HG03521 (cell line): Measurements from ENCODE around the gene CLCN6.

ENCODE experiments used
- ATAC-seq: cut with Tn5 transposase; IDR thresholded peaks from one replicate; pipeline ENCODE4 v1.9.1; 2021; ENCODE audit warnings: mild to moderate bottlenecking, moderate library complexity; ENCODE audit not compliant: unreplicated experiment

CLCN6 gene

GRCh38 chr1:11847667-11848372, 41.8 kb downstream of the CLCN6 start, which contains the start of gene NPPA:
NPPA (minus strand) TSS chr1:11847783; CDS start chr1:11847684, 99 bp downstream.
- no peak for ATAC-seq

GRCh38 chr1:11848373-11848700, 42.3 kb downstream of the CLCN6 start:
- ATAC-seq: no peak

DNA sequence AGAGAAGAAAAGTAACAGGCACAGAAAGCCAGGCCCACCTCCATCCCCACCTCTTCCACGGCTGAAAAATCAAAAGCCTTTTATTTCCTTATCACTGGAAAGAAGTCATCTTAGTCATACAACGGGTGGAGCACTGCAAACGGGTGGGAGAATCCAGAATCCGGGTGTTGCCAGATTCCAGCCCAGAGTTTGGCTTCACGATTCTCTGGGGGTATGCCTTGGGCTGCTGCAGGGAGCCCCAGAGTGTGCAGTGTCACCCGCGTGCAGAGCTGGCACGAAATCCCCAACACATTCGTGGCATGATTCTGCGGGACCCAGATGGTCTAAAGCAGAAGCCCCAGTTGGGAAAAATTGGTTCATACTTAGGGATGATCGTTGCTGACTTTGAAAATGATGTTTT, 44.2 kb downstream of the CLCN6 start:
- no peak for ATAC-seq

DNA sequence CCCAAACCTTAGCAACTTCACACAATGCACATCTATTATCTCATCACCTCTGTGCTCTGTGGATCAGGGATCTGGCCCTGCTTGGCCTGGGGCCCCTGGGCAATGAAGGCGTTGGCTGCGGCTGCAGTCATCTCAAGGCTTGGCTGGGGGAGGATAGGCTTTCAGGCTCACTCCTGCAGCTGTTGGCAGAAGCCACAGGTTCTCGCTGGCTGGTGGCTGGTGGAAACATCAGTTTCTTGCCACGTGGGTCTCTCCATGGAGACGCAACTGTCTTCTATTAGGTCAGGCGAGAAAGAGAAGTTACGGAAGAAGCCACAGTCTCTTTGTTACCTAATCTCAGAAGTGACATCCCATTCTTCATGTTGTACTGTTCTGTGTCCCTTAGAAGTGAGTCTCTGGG, 45.2 kb downstream of the CLCN6 start:
- ATAC-seq: no peak

- ATAC-seq: no peak
Measured at GRCh38 chr1:11854519-11854918, 48.5 kb downstream of the CLCN6 start.

DNA sequence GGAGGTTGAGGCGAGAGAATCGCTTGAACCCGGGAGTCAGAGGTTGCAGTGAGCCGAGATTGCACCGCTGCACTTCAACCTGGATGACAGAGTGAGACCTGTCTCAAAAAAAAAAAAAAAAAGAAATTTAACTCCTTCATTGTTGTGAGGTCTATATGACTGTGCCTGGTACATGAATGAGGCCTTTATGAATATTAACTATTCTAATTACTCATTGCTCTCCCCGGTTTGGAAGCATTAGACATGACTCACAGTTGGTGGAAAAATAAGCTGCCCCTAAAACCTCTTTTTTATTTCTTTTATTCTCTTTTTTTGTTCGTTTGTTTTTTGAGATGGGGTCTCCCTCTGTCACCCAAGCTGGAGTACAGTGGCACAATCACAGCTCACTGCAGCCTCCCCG, 49.4 kb downstream of the CLCN6 start:
- ATAC-seq: no peak

DNA sequence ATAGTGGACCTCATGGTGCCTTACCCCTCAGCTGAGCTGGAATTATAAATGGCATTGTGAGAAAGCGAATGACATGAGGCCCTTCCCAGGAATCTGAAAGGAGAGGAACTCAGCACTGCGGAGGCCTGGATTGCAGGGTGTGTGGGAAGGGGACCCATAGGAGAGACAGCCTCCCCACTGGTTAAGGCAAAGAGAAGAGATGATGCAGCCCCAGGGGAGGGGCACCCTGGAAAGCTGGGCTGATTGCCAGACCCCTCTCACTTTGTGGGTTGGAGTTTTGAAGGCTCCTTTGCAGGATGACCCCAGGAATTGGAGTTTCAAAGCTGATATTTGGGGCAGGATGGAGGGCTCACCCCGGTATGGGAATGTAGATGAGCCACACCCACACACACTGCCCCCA, 50.7 kb downstream of the CLCN6 start:
- no peak for ATAC-seq

DNA sequence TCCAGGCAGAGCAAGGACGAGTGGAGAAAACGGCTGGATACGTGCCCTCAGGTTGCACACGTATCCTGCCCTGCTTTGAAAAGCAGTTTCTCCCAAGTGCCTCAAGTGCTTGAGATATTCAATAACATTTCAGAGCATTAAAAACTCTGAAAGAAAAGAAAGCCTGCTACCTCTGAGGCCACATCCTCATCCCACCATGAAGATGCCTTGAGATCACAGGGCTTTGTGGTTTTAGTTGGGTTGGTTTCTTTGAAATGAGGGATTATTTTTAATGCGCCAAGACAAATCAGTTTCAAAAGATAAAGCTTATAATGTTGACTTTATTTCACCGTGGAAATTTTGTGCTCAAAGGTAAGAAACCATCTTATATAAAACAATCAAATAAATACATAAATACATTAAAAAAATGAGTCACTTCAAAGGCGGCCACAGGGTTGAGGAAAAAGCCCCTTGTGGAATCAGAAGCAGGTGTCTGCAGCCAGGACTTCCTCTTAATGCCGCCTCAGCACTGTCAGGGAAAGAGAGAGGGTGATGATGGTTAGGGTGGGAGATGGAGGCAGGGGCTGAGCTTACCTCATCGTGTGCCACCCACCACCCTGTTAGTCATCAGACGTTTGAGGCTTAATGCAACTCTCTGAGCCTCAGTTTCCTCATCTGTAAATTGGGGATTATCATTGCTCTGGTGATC, 51.3 kb downstream of the CLCN6 start:
- no peak for ATAC-seq

DNA sequence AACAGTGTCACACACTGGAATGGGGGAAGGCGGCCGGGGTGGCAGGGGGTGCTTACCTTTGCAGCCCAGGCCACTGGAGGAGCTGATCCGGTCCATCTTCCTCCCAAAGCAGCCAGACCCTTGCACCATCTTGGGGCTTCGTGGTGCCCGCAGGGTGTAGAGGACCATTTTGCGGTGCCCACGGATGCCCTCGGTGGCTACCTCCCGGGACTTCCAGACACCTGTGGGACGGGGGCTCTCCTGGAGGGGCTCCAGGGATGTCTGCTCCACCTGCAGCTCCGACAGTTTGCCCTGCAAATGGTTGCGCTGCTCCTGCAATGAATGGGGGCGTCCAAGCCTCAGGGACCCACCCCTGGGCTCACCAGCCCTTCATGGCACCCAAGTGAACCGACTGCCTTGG, 52.2 kb downstream of the CLCN6 start:
- ATAC-seq: no peak

DNA sequence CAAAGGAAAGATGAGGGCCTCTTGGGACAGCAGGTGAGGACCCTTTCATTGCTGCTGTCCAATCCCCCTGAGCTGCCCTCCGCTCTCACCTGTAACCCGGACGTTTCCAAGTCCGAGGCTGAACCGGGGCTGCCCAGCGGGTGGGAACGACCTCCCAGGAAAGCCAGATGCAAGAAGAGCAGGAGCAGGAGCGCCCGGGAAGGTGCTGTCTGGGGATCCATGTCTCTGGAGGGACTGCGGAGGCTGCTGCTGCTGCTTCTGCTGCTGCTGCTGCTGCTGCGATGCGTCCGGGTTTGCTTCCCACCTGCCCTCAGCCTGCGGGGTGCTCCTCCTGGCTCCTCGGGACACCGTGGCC, 52.6 kb downstream of the CLCN6 start, which contains the start of gene NPPB:
Gene NPPB, minus strand, starts transcription at position 333 of the 355 bp plus-strand sequence. Its CDS starts 112 bp downstream, at position 221.
- no peak for ATAC-seq

- no peak for ATAC-seq
Measured at GRCh38 chr1:11858968-11859871, 53.2 kb downstream of the CLCN6 start.

GRCh38 chr1:11860083-11860482, 54.1 kb downstream of the CLCN6 start:
- no peak for ATAC-seq

- no peak for ATAC-seq
Measured at GRCh38 chr1:11860587-11860986, 54.6 kb downstream of the CLCN6 start.

GRCh38 chr1:11862890-11863289, 56.9 kb downstream of the CLCN6 start:
- no peak for ATAC-seq

DNA sequence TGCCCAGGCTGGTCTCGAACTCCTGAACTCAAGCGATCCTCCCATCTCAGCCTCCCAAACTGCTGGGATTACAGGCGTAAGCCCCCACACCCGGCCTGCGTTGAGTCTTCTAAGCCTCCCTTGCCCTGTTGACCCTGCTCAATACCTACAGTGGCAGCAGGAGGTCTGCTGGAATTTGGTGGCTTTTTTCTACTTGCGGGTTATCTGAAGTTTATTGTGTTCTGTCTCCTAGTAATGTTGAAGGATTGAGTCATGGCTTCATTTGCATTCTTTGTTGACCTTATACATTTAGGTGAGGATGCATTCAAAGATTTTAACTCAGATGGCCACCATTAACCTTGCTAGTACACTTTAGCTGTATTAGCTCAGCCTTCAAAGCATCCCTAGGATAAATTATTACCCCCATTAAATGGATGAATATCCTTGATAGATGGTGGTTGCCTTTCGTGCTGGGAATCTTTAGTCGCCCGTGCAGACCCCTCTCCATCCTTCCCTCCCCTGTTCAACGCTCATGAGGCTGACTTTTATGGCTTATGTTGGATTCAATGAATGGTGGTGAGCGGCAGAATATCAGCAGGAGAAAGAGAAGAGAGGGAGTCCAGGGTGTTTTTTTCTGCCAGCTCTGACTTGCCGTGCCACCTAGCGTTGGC, 62.5 kb downstream of the CLCN6 start:
- ATAC-seq: no peak

GRCh38 chr1:11869104-11869503, 63.1 kb downstream of the CLCN6 start:
- no peak for ATAC-seq

- no peak for ATAC-seq
Measured at GRCh38 chr1:11869650-11870207, 63.7 kb downstream of the CLCN6 start.

DNA sequence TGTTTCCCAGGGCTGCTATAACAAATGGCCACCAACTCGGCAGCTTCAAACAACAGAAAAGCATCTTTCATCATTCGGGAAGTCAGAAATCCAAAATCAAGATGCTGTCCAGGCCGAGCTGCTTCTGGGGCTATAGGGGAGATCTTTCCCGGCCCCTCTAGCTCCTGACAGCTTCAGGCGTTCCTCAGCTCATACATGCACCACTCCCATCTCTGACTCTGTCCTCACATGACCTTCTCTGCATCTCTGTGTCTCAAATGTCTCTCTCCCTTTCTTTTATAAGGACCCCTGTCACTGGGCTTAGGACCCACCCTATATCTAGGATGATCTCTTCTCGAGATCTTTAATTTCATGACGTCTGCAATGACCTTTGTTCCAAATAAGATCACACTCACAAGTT, 66.6 kb downstream of the CLCN6 start:
- ATAC-seq: no peak

DNA sequence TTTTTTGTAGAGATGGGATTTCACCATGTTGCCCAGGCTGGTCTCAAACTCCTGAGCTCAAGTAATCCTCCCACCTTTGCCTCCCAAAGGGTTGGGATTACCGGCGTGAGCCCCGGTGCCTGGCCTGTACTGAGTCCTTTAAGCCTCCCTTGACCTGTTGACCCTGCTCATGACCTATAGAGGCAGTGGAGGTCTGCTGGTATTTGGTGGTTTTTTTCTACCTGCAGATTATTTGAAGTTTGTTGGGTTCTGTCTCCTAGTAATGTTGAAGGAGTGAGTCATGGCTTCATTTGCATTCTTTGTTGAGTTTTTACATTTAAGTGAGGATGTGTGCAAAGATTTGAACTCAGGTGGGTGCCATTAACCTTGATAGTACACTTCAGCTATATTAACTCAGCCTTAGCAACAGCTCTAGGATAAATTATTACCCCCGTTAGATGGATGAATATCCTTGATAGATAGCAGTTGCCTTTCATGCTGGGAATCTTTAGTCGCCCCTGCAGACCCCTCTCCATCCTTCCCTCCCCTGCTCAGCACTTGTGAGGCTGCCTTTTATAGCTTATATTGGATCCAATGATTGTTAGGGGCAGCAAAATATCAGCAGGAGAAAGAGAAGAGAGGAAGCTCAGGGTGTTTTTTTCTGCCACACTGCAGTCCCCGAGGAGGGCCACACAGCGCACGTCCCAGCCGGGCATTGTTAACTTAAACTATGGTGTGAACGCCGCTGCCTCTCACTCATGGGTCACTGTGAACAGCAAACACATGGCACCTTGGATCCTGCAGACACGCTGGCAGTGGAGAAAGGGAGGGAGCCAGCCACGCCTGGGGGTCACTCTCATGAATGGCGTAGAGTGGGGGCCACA, 67.6 kb downstream of the CLCN6 start:
- ATAC-seq: no peak

- ATAC-seq: no peak
Measured at GRCh38 chr1:11874258-11874562, 68.2 kb downstream of the CLCN6 start.
